GM19025 (cell line): Measurements from ENCODE around the gene RALBP1.

ENCODE experiments used
- ATAC-seq: cut with Tn5 transposase; IDR thresholded peaks from one replicate; pipeline ENCODE4 v1.9.1; 2021; ENCODE audit warnings: mild to moderate bottlenecking, low read depth, moderate library complexity; ENCODE audit not compliant: unreplicated experiment

Gene RALBP1

GRCh38 chr18:9578306-9578705 lies 103.0 kb downstream of the RALBP1 start:
- ATAC-seq = no peak

- ATAC-seq = no peak
Measured at GRCh38 chr18:9581667-9582066, 106.4 kb downstream of the RALBP1 start.

DNA sequence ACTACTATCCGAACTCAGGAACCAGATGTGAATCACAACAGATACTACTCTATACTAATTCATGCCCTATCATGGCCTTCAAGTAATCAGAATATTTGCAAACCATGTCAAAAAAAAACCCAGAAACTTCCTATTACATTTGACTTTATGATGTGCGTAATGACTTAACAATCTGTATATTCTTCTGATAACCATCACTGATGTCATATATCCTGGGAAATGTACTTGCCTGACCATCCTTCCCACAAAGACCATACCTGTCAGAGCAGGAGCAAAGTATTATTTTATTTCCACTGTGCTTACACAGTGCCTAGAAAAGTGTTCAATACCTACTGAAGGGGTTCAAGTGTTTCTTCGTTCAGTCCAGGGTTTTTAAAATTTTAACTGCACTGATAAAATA lies 111.5 kb downstream of the RALBP1 start:
- ATAC-seq = no peak
